Measurements from ENCODE around the gene PRKAR2B. TPM values are rescaled to one million over a fixed set of nuclear protein-coding genes. Genes with fewer than 3 reads are reported as not detected.
A peak's percentile ranks its signal among the peaks of the same experiment; 100 is the strongest.

Gene PRKAR2B
- total RNA-seq, 1 donor from 2014 or later, result 7.9 TPM

- no peak for DNase-seq
- Histone ChIP-seq H3K36me3 (peaks cover 5% of the 10 kb centered on the region), H3K27ac (peak overlapping the region; percentile 96), H3K4me1 (peaks cover 13% of the 10 kb centered on the region), H3K27me3 (no peaks in the 10 kb centered on the region), H3K9me3 (no peaks in the 10 kb centered on the region), H3K4me3 (peak overlapping the region; percentile 58)
- intact Hi-C loops (cut with DNase I), result no loop called here
- TF ChIP-seq, protein P1, sequence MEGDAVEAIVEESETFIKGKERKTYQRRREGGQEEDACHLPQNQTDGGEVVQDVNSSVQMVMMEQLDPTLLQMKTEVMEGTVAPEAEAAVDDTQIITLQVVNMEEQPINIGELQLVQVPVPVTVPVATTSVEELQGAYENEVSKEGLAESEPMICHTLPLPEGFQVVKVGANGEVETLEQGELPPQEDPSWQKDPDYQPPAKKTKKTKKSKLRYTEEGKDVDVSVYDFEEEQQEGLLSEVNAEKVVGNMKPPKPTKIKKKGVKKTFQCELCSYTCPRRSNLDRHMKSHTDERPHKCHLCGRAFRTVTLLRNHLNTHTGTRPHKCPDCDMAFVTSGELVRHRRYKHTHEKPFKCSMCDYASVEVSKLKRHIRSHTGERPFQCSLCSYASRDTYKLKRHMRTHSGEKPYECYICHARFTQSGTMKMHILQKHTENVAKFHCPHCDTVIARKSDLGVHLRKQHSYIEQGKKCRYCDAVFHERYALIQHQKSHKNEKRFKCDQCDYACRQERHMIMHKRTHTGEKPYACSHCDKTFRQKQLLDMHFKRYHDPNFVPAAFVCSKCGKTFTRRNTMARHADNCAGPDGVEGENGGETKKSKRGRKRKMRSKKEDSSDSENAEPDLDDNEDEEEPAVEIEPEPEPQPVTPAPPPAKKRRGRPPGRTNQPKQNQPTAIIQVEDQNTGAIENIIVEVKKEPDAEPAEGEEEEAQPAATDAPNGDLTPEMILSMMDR (IDR thresholded peaks at IDR 0.05), result no peak
- no peak for ATAC-seq
These were observed 122.4 kb downstream of the PRKAR2B start for GRCh38 chr7:107166736-107167426.

DNA sequence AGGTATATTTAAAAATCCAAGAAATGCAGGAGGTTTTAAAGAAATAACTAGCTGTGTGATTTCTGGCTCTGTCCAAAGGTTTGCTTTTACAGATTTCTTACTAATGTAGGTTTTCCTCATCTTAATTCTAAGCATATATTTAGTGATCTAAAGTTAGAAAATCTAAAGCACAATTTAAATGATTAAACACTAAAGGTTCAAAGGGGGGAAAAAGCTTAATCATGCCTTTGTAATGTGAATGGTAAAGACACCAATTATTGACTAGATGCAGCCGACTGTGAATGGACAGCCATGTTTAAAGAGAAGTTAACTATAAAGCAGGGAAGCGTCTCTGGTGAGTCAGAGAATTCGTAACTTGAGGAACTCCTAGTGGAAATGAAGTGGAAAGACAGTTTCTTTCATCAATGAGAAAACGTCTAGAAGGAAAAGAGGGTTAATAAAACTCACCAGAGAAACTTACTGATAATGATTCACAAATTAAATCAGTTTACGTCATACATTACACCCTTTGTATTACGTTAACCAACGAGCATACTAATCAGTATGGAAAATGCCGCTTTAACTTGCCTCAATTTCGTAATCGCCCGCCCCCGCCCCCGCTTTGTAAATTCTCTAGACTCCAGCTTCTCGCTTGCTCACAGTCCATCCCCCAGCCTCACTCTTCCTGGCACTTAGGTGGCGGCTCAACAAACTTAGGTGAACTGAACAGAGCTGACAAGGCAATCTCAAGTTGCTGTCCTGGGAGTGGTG is 123.2 kb downstream of the PRKAR2B start:
- no peaks in the 10 kb centered on the region for H3K27me3 ChIP-seq
- peak overlapping the region; percentile 58 for H3K4me3 ChIP-seq
- H3K27ac ChIP-seq, result peak overlapping the region; percentile 96
- peaks cover 5% of the 10 kb centered on the region for H3K36me3 ChIP-seq
- intact Hi-C loops (cut with DNase I), result no loop called here
- H3K9me3 ChIP-seq, result no peaks in the 10 kb centered on the region
- DNase-seq (no peak), ATAC-seq (peak; percentile 3)
- H3K4me1 ChIP-seq, result peaks cover 20% of the 10 kb centered on the region
- TF ChIP-seq, protein P1 (IDR thresholded peaks at IDR 0.05), result peak; percentile 55

DNA sequence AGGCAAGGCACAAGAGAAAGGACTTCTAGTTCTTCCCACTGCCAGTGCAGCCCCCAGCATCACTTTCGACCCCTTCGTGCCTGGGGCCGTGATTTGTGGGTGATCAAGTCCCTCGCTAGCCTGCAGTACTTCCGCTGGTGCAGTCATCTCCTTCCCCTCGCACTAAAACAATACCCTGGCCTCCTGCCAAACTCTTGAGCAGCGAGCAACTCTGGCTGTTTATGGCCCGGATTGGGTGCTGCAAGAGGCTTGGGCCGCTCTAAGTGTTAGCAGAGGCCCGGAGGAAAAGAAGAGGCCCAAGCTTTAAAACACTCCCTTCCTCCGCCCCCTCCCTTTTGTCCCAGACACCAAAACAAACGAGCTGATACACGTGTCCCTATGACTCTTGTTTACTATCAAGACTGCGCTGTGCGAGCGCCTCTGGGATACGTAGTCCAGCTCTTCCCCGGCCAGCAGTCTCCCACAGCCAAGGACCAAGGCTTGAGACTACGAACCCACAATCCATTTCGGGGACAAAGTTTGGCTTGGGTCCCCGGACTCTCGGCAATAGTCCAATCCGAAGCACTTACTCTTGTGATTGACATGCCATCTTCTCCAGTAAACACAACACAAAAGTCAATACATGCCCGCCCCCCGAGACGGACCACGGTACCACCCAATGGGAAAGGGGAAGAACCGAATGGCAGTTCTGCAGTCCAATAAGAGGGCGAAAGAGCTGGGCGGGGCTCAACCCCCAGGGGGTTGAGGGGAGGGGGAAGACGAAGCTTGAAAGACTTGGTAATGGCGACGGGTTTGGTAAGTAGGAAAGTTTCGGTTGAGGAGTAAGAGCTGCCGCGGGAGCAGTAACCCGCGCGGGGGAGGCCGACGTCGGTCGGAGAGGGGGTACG is 124.0 kb downstream of the PRKAR2B start, which contains the start of gene HBP1:
HBP1 (plus strand) TSS at position 771 of the 887 bp plus-strand sequence. CDS start 10,891 bp downstream, outside the sequence.
- DNase-seq (peak; percentile 98), ATAC-seq (peak; percentile 92)
- peak within 1 kb of the TSS; percentile 71 for H3K4me3 ChIP-seq
- intact Hi-C loops (cut with DNase I), result no loop called here
- H3K36me3 ChIP-seq, result peaks cover 5% of the 10 kb centered on the region
- TF ChIP-seq, protein P1 (IDR thresholded peaks at IDR 0.05), result no peak
- no peaks in the 10 kb centered on the region for H3K27me3 ChIP-seq
- no peaks in the 10 kb centered on the region for H3K9me3 ChIP-seq
- H3K27ac ChIP-seq, result peak within 1 kb of the TSS; percentile 96
- peaks cover 29% of the 10 kb centered on the region for H3K4me1 ChIP-seq

GRCh38 chr7:107169120-107170050 is 124.9 kb downstream of the PRKAR2B start:
- H3K27ac ChIP-seq, result peak overlapping the region; percentile 96
- ATAC-seq, result peak; percentile 84
- H3K27me3 ChIP-seq, result no peaks in the 10 kb centered on the region
- peak; percentile 98 for DNase-seq
- intact Hi-C loops (cut with DNase I), result no loop called here
- no peaks in the 10 kb centered on the region for H3K9me3 ChIP-seq
- TF ChIP-seq, protein P1 (IDR thresholded peaks at IDR 0.05), result peak; percentile 12
- H3K36me3 ChIP-seq, result peaks cover 9% of the 10 kb centered on the region
- peaks cover 38% of the 10 kb centered on the region for H3K4me1 ChIP-seq
- H3K4me3 ChIP-seq, result peak overlapping the region; percentile 71

All from upper lobe of right lung (tissue), 1 donor.